Measurements from ENCODE around the gene ASPN. TPM values are rescaled to one million over a fixed set of nuclear protein-coding genes. Genes with fewer than 3 reads are reported as not detected.

Gene ASPN
- polyA plus RNA-seq, 3 donors from 2014 or later: not detected

- Mint-ChIP-seq H3K4me3 (no peak overlapping the region), H3K27me3 (ENCODE audit: low read depth in 3 of 3) (peaks cover 0 to 2% (median 0%) of the 10 kb centered on the region in 3 donors), H3K9me3 (no peaks in the 10 kb centered on the region), H3K4me1 (no peaks in the 10 kb centered on the region), H3K36me3 (no peaks in the 10 kb centered on the region), H3K27ac (no peak overlapping the region)
- DNase-seq: no peak
These were observed 3.5 kb downstream of the ASPN start for GRCh38 chr9:92478783-92479182.

GRCh38 chr9:92476962-92477361 lies 5.3 kb downstream of the ASPN start:
- no peak overlapping the region for H3K27ac Mint-ChIP-seq
- peaks cover 0 to 2% (median 0%) of the 10 kb centered on the region in 3 donors for H3K27me3 Mint-ChIP-seq (ENCODE audit: low read depth in 3 of 3)
- no peak overlapping the region for H3K4me3 Mint-ChIP-seq
- H3K4me1 Mint-ChIP-seq: no peaks in the 10 kb centered on the region
- H3K36me3 Mint-ChIP-seq: no peaks in the 10 kb centered on the region
- no peaks in the 10 kb centered on the region for H3K9me3 Mint-ChIP-seq
- no peak for DNase-seq

GRCh38 chr9:92474587-92474986 lies 7.7 kb downstream of the ASPN start:
- H3K4me3 Mint-ChIP-seq: no peak overlapping the region
- no peak overlapping the region for H3K27ac Mint-ChIP-seq
- no peaks in the 10 kb centered on the region for H3K9me3 Mint-ChIP-seq
- no peaks in the 10 kb centered on the region for H3K36me3 Mint-ChIP-seq
- no peaks in the 10 kb centered on the region for H3K27me3 Mint-ChIP-seq (ENCODE audit: low read depth in 3 of 3)
- DNase-seq: no peak
- no peaks in the 10 kb centered on the region for H3K4me1 Mint-ChIP-seq

- H3K4me3 Mint-ChIP-seq: no peak overlapping the region
- no peaks in the 10 kb centered on the region for H3K27me3 Mint-ChIP-seq (ENCODE audit: low read depth in 3 of 3)
- DNase-seq: no peak
- no peaks in the 10 kb centered on the region for H3K4me1 Mint-ChIP-seq
- no peak overlapping the region for H3K27ac Mint-ChIP-seq
- H3K36me3 Mint-ChIP-seq: no peaks in the 10 kb centered on the region
- no peaks in the 10 kb centered on the region for H3K9me3 Mint-ChIP-seq
These were observed 14.1 kb downstream of the ASPN start for GRCh38 chr9:92468206-92468605.

DNA sequence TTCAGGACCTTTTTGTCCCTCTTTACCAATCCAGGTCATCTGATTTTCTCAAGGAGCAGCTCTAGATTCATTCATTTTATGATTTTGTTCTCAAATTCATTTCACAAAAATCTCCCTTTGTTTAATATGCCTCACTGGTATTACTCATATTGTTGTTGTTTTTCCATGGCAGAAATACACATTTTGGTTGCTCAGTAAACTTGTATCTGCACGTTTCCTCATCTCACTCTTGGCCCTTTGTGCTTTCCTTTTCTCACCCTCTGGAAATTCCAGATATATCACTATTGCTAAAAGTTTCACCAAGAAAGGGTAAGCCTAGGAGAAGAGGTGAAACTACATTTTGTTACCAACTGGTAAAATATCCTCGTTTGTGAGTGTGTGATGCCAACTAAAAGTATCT lies 14.8 kb downstream of the ASPN start:
- Mint-ChIP-seq H3K27ac (no peak overlapping the region), H3K4me1 (no peaks in the 10 kb centered on the region), H3K4me3 (no peak overlapping the region), H3K9me3 (no peaks in the 10 kb centered on the region), H3K36me3 (no peaks in the 10 kb centered on the region), H3K27me3 (ENCODE audit: low read depth in 3 of 3) (no peaks in the 10 kb centered on the region)
- no peak for DNase-seq

DNA sequence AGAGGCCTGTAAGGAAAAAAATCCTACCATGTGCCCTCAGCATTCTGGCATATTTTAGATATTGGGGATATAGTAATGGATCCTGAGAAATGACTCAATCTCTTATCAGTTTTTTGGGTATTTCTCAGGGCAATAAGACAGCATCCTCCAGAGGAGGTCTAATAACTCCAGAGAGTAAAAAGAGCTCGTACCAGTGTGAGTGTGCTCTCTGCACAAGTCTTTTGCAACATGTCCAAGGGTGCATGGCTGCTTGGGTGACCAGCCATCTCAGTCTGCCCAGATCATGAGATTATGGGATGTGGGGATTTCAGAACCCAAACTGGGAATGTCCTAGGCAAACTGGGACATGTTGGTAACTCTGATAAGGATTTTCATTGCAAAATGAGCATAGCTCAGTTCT lies 15.3 kb downstream of the ASPN start:
- no peaks in the 10 kb centered on the region for H3K9me3 Mint-ChIP-seq
- H3K27ac Mint-ChIP-seq: no peak overlapping the region
- H3K4me3 Mint-ChIP-seq: no peak overlapping the region
- DNase-seq: no peak
- no peaks in the 10 kb centered on the region for H3K36me3 Mint-ChIP-seq
- H3K4me1 Mint-ChIP-seq: no peaks in the 10 kb centered on the region
- no peaks in the 10 kb centered on the region for H3K27me3 Mint-ChIP-seq (ENCODE audit: low read depth in 3 of 3)

- H3K27me3 Mint-ChIP-seq (ENCODE audit: low read depth in 3 of 3): peaks cover 0 to 2% (median 0%) of the 10 kb centered on the region in 3 donors
- H3K27ac Mint-ChIP-seq: no peak overlapping the region
These were observed 18.3 kb downstream of the ASPN start for GRCh38 chr9:92463984-92464383.

DNA sequence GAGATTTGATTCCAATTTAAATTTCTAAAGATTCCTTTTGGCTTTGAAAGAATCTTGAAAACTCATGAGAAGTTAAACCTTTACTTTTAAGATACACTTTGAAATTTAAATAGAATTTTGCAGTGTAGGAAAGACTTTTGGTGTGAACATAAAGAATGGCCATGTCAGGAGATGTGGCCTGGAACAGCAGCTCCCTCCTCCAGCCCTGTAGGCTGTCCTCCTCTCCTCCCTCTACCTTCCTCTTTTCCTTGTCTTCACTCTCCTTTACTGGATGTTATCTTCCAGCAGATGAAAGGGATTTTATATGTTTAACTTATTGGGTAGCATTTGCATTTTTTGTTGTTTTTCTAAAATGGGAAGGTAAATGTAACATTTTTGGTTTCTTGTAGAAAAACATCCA lies 18.9 kb downstream of the ASPN start:
- H3K27ac Mint-ChIP-seq: no peak overlapping the region
- no peaks in the 10 kb centered on the region for H3K4me1 Mint-ChIP-seq
- H3K9me3 Mint-ChIP-seq: no peaks in the 10 kb centered on the region
- no peaks in the 10 kb centered on the region for H3K36me3 Mint-ChIP-seq
- H3K4me3 Mint-ChIP-seq: no peak overlapping the region
- DNase-seq: no peak
- peaks cover 0 to 2% (median 0%) of the 10 kb centered on the region in 3 donors for H3K27me3 Mint-ChIP-seq (ENCODE audit: low read depth in 3 of 3)

More at GRCh38 chr9:92463984-92464383, 18.3 kb downstream of the ASPN start:
- H3K4me3 Mint-ChIP-seq: no peak overlapping the region
- no peaks in the 10 kb centered on the region for H3K9me3 Mint-ChIP-seq
- no peaks in the 10 kb centered on the region for H3K36me3 Mint-ChIP-seq
- no peak for DNase-seq
- H3K4me1 Mint-ChIP-seq: no peaks in the 10 kb centered on the region

DNA sequence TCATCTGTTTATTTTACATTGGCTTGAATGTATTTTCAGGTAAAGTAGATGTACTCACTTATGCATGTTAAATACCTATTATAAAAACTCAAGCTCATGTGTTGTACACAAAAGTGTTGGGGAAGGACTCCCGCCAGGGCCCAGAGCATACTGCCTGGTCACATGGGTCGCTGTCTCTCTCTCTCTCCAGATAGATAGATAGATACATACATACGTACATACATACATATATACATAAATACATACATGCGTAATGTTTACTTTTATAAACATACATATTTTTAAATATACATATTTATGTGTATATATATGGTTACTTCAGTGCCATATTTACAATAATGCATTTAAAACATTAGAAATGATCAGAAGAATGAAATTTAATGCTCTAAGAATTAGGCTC lies 24.7 kb downstream of the ASPN start:
- H3K36me3 Mint-ChIP-seq: no peaks in the 10 kb centered on the region
- no peak overlapping the region for H3K4me3 Mint-ChIP-seq
- no peaks in the 10 kb centered on the region for H3K4me1 Mint-ChIP-seq
- peaks cover 0 to 2% (median 0%) of the 10 kb centered on the region in 3 donors for H3K27me3 Mint-ChIP-seq (ENCODE audit: low read depth in 3 of 3)
- no peak for DNase-seq
- H3K9me3 Mint-ChIP-seq: no peaks in the 10 kb centered on the region
- no peak overlapping the region for H3K27ac Mint-ChIP-seq

DNA sequence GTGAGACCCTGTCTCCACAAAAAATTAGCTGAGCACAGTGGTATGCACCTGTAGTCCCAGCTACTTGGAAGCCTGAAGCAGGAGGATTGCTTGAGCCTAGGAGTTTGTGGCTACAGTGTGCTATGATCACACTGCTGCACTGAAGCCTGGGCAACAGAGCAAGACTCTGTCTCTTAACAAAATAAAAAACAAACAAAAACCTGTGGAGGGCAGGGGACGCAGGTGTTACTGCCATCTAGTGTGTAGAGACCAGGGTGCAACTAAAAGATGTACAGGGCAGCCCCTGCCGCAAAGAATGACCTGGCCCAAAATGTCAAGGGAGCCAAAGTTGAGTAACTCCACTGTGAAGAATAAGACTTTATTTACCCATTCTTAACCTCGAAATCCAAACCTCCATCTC lies 27.1 kb downstream of the ASPN start:
- peaks cover 0 to 2% (median 0%) of the 10 kb centered on the region in 3 donors for H3K27me3 Mint-ChIP-seq (ENCODE audit: low read depth in 3 of 3)
- H3K9me3 Mint-ChIP-seq: no peaks in the 10 kb centered on the region
- H3K4me3 Mint-ChIP-seq: no peak overlapping the region
- no peak overlapping the region for H3K27ac Mint-ChIP-seq
- DNase-seq: no peak
- no peaks in the 10 kb centered on the region for H3K4me1 Mint-ChIP-seq
- H3K36me3 Mint-ChIP-seq: no peaks in the 10 kb centered on the region

DNA sequence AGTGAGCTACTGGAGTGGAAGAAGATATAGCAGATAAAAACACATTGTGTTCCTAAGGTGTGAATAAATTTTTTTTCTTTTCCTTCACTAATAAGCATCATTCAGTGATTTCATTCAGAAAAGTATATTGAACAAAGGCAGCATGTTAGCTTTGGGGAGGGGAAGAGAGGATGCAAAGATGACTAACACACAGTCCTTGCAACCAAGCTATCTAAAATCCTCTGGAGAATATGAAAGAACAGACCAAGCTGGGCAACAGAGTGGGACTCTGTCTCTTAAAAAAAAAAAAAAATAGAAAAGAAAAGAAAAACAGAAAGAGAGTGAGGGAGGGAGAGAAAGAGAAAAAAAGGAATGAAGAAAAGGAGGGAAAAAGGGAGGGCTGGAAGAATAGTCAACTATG lies 35.8 kb downstream of the ASPN start:
- H3K27ac Mint-ChIP-seq: peak overlapping the region in 1 of 6 donors; percentile 20
- no peaks in the 10 kb centered on the region for H3K9me3 Mint-ChIP-seq
- H3K27me3 Mint-ChIP-seq (ENCODE audit: low read depth in 3 of 3): peaks cover 0 to 2% (median 0%) of the 10 kb centered on the region in 3 donors
- H3K4me1 Mint-ChIP-seq: no peaks in the 10 kb centered on the region
- DNase-seq: no peak
- no peaks in the 10 kb centered on the region for H3K36me3 Mint-ChIP-seq
- no peak overlapping the region for H3K4me3 Mint-ChIP-seq

DNA sequence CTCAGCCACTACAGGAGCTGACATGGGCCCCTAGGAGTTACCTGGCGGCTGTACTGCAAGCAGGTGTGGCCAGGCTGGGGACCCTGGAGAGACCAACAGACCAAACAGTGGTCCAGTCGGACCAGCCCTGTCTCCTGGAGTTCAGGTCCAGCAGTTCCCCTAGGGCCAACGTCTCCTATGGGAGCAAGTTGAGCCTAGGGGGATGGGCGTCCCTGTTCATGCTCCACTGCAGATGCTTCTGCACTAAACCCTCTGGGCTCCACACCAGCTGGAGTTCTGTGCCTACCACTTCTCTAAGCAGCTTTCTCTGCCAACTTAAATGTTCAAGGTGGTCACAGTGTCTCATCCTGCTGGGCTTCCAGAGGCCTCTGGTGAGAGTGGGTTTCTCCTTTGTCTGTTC lies 37.5 kb downstream of the ASPN start:
- DNase-seq: no peak
- peaks cover 0 to 2% (median 0%) of the 10 kb centered on the region in 3 donors for H3K27me3 Mint-ChIP-seq (ENCODE audit: low read depth in 3 of 3)
- peaks cover 13 to 15% of the 10 kb centered on the region in 2 donors for H3K4me1 Mint-ChIP-seq
- no peak overlapping the region for H3K27ac Mint-ChIP-seq
- no peaks in the 10 kb centered on the region for H3K9me3 Mint-ChIP-seq
- no peaks in the 10 kb centered on the region for H3K36me3 Mint-ChIP-seq
- no peak overlapping the region for H3K4me3 Mint-ChIP-seq

- peak in 2 of 3 donors; percentile 38 to 39 for DNase-seq
- Mint-ChIP-seq H3K9me3 (no peaks in the 10 kb centered on the region), H3K4me3 (peak overlapping the region; percentile 59 to 79 (median 72))
These were observed 41.6 kb downstream of the ASPN start for GRCh38 chr9:92440751-92441046.

GRCh38 chr9:92439921-92440750 lies 42.2 kb downstream of the ASPN start:
- peak in 1 of 3 donors; percentile 49 for DNase-seq
- Mint-ChIP-seq H3K27ac (peak overlapping the region; percentile 79 to 86 (median 82)), H3K9me3 (no peaks in the 10 kb centered on the region), H3K4me1 (peaks cover 16 to 20% of the 10 kb centered on the region in 2 donors), H3K36me3 (no peaks in the 10 kb centered on the region), H3K4me3 (peak overlapping the region; percentile 59 to 79 (median 72)), H3K27me3 (ENCODE audit: low read depth in 3 of 3) (no peaks in the 10 kb centered on the region)

More at GRCh38 chr9:92440751-92441046, 41.6 kb downstream of the ASPN start:
- Mint-ChIP-seq H3K27ac (peak overlapping the region; percentile 79 to 86 (median 82)), H3K27me3 (ENCODE audit: low read depth in 3 of 3) (no peaks in the 10 kb centered on the region), H3K4me1 (peaks cover 16 to 20% of the 10 kb centered on the region in 2 donors), H3K36me3 (no peaks in the 10 kb centered on the region)
